ENCODE results near the gene RTP3.
A peak's percentile ranks its signal among the peaks of the same experiment; 100 is the strongest.

The RTP3 gene

DNA sequence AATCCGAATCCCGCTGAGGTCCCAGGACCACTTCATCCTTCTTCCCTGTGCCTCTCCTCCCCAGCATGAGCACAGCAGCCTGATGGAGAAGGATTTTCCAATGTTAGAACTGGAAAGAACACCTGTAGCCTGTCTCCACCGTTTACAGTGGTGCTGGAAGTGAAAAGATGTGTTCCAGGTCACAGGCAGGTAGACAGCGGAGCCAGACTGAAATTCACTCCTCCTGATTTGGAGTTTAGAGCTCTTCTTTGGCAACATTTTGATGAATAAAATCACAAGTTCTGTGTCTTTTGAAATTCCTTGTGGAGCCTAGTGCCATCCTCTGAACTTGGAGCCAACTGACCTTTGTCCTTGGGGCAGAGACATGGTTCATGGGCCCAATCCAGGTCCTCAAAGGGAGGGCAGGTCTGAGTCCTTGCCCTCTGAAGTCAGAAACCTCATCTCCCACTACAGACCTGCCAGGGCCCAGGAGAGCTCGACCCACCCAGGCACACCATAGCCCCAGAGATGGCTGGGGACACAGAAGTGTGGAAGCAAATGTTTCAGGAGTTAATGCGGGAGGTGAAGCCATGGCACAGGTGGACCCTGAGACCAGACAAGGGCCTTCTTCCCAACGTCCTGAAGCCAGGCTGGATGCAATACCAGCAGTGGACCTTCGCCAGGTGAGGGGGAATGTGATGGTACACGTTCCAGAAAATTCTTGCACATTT lies at the start of gene RTP3:
RTP3 (plus strand) TSS at position 421 of the 710 bp plus-strand sequence; CDS start at position 508, 87 bp downstream.
- Mint-ChIP-seq H3K27me3 (ENCODE audit: low read depth) (peaks cover 24% of the 10 kb centered on the region), H3K27ac (no peak within 1 kb of the TSS), H3K36me3 (ENCODE audit: low read depth) (no peaks in the 10 kb centered on the region), H3K9me3 (peaks cover 6% of the 10 kb centered on the region), H3K4me1 (peaks cover 30% of the 10 kb centered on the region), H3K4me3 (no peak within 1 kb of the TSS)
- TF ChIP-seq, protein P1, sequence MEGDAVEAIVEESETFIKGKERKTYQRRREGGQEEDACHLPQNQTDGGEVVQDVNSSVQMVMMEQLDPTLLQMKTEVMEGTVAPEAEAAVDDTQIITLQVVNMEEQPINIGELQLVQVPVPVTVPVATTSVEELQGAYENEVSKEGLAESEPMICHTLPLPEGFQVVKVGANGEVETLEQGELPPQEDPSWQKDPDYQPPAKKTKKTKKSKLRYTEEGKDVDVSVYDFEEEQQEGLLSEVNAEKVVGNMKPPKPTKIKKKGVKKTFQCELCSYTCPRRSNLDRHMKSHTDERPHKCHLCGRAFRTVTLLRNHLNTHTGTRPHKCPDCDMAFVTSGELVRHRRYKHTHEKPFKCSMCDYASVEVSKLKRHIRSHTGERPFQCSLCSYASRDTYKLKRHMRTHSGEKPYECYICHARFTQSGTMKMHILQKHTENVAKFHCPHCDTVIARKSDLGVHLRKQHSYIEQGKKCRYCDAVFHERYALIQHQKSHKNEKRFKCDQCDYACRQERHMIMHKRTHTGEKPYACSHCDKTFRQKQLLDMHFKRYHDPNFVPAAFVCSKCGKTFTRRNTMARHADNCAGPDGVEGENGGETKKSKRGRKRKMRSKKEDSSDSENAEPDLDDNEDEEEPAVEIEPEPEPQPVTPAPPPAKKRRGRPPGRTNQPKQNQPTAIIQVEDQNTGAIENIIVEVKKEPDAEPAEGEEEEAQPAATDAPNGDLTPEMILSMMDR (IDR thresholded peaks at IDR 0.05; ENCODE audit: unreplicated experiment in 3 of 3), result no peak

DNA sequence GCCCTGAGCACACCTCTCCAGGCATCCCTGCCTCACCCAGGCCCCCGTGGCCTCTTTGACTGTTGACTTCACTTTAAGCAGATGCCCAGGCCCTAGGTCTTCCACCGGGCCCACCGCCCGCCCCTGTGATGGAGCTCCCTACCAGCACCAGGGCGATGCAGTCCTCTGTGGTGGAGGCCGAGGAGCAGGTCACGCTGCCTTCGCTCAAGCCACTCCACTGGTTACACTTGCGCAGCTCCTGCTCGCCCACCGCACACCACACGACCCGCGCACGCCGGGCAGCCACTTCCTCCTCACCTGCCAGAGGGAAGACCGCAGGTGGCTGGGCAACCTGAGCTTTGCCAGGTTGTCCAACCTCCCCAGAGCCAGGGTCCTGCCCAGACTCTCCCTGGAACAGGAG lies 49.1 kb upstream of the RTP3 start:
- H3K36me3 Mint-ChIP-seq (ENCODE audit: low read depth), result no peaks in the 10 kb centered on the region
- no peak overlapping the region for H3K4me3 Mint-ChIP-seq
- H3K4me1 Mint-ChIP-seq, result no peaks in the 10 kb centered on the region
- no peaks in the 10 kb centered on the region for H3K9me3 Mint-ChIP-seq
- no peak overlapping the region for H3K27ac Mint-ChIP-seq
- H3K27me3 Mint-ChIP-seq (ENCODE audit: low read depth), result peaks cover 27% of the 10 kb centered on the region
- TF ChIP-seq, protein P1 (IDR thresholded peaks at IDR 0.05; ENCODE audit: unreplicated experiment in 3 of 3), result no peak

DNA sequence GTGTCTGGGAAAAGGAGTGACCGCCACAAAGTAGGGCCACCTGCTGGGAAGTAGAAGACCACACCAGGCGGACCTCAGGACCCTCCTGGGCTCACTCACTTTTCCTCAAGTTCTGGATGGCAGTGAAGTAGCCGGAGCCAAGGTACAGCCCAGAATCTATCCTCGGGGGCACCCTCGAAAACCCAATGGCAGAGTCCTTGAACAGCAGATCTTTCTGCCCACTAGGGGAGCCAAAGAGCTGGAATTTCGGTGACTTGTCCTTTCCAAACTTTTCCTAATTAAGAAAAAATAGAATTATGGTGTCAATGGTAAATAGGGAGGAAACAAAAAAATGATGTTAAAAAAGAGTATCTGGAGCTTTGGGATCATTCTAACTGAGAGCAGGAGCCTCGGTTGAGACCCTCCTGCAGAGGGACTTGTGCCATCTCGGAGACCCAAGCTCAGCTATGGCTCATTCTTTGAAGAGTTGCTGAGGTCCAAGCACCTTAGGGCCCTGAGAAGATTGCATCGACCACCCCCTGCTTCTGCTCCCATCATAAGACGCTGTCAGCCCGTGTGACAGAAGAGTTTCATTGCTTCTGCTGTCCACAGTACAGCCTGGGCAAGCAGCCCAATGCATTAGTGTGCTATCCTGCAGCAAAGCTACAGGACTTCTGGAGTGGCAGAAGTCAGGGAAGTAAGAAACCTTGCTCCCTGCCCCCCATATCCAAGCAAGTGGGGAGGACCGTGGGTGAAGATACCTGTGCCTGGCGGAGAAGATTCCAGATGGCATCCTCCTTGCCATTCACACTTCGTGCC lies 47.8 kb upstream of the RTP3 start:
- TF ChIP-seq, protein P1 (IDR thresholded peaks at IDR 0.05; ENCODE audit: unreplicated experiment in 3 of 3), result peak; percentile 33 to 46 (median 36)
- Mint-ChIP-seq H3K4me3 (no peak overlapping the region), H3K9me3 (no peaks in the 10 kb centered on the region), H3K27ac (no peak overlapping the region), H3K36me3 (ENCODE audit: low read depth) (no peaks in the 10 kb centered on the region), H3K4me1 (no peaks in the 10 kb centered on the region), H3K27me3 (ENCODE audit: low read depth) (peaks cover 28% of the 10 kb centered on the region)

DNA sequence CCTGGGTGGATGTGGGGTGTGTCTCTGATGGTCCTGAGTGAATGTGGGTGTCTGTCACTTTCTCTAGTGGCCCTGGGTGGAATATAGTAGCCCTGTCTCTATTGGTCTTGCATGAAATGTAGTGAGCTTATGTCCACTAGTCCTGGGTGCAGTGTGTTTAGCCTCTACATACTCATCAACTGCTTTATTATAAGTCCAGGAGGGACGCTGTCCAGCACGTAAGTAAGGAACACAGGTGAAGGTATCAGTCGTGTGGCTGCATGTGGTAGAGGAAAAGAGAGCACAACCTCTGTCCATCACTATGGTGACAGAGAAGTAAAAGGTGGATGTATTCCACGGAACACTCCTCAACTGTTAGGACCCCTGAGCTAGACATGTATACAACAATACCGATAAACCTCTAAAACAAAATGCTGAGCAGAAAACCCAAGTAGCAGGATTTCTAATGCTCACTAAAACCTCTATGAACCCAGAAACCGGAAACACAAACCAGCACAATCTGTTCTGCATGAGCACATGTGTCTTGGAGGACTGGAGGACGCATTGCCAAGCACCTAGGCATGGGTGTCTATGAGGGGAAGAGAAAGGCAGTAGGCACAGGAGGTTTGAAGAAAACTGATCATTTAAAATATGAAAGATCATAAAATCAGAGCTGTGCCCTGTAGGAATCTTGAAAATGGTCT lies 44.1 kb upstream of the RTP3 start:
- Mint-ChIP-seq H3K36me3 (ENCODE audit: low read depth) (no peaks in the 10 kb centered on the region), H3K27ac (no peak overlapping the region), H3K4me1 (no peaks in the 10 kb centered on the region)

DNA sequence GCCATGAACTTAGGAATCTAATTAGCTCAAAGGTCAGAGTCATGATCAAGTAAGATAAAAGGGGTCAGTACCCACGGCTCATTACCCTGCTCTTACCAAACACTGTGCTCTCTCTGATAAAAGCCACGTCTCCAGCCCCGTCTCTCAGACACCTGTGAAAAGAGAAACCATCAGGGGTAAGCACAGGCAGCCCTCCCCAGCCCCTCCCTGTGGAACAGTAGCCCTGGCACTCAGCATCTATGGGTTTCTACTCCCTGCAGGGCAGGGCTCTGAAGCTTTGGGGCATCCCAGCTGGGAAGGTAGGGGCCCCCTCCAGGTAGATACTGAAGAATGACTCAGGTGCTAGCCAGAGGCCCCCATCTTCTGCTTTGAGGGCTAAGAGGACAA lies 43.6 kb upstream of the RTP3 start:
- Mint-ChIP-seq H3K27ac (no peak overlapping the region), H3K9me3 (peaks cover under 1% of the 10 kb centered on the region), H3K27me3 (ENCODE audit: low read depth) (peaks cover 26% of the 10 kb centered on the region), H3K4me3 (no peak overlapping the region), H3K4me1 (peaks cover 1% of the 10 kb centered on the region), H3K36me3 (ENCODE audit: low read depth) (no peaks in the 10 kb centered on the region)
- TF ChIP-seq, protein P1 (IDR thresholded peaks at IDR 0.05; ENCODE audit: unreplicated experiment in 3 of 3), result no peak

More for the DNA sequence above, 44.1 kb upstream of the RTP3 start:
- Mint-ChIP-seq H3K4me3 (no peak overlapping the region), H3K27me3 (ENCODE audit: low read depth) (peaks cover 27% of the 10 kb centered on the region), H3K9me3 (no peaks in the 10 kb centered on the region)
- TF ChIP-seq, protein P1 (IDR thresholded peaks at IDR 0.05; ENCODE audit: unreplicated experiment in 3 of 3), result no peak
